BJ (cell line): ENCODE measurements around the gene STIM1. TPM values are rescaled to one million over a fixed set of nuclear protein-coding genes. Genes with fewer than 3 reads are reported as not detected.

Experiments used
- CTCF ChIA-PET: fragments of 350-600 bp; formaldehyde crosslinking; extraction: SDS; loops from one replicate; lab custom pipeline; 2021; ENCODE audit warnings: antibody characterized with exemption, inconsistent platforms; lab: Yijun Ruan, JAX
- POLR2A ChIA-PET: fragments of 300-600 bp; sonication (Branson Sonifier 250); formaldehyde crosslinking; extraction: SDS; loops from one replicate; lab custom pipeline; 2021; ENCODE audit warnings: antibody characterized with exemption; lab: Charles Lee
- DNase-seq: peaks from one replicate; pipeline ENCODE4 v3.0.0-alpha.2; 2011; ENCODE audit warnings: low read depth
- H3K27me3 ChIP-seq: 2 replicates; pipeline ENCODE4 v1.6.0; 2011; ENCODE audit warnings: low read length; ENCODE audit not compliant: control insufficient read depth, insufficient read depth
- H3K36me3 ChIP-seq: 2 replicates; pipeline ENCODE4 v1.5.1; 2011; ENCODE audit warnings: low read length; ENCODE audit not compliant: control insufficient read depth, insufficient read depth
- H3K4me3 ChIP-seq: 2 replicates; pipeline ENCODE4 v1.5.1; 2011; ENCODE audit warnings: low read depth, mild to moderate bottlenecking, control low read depth, low read length
- polyA plus RNA-seq: library from polyadenylated mRNA; depleted of rRNA; stranded (reverse); fragments of >200 nt; gene quantifications from 2 replicates; pipeline ENCODE4 v1.2.3, GENCODE V29; 2011
- TF ChIP-seq, protein P1 (sequence below): IDR thresholded peaks from 2 replicates; pipeline ENCODE4 v1.5.1; 2011; ENCODE audit warnings: low read depth, mild to moderate bottlenecking, control low read depth, inconsistent platforms, low read length, moderate library complexity; ENCODE audit not compliant: insufficient read depth

Gene STIM1
- polyA plus RNA-seq, 1 experiment = 54.6 TPM

GRCh38 chr11:3982431-3982830 lies 127.0 kb downstream of the STIM1 start:
- CTCF ChIA-PET = no interaction called here
- H3K36me3 ChIP-seq = no peaks in the 10 kb centered on the region
- no peaks in the 10 kb centered on the region for H3K27me3 ChIP-seq
- TF ChIP-seq, protein P1, sequence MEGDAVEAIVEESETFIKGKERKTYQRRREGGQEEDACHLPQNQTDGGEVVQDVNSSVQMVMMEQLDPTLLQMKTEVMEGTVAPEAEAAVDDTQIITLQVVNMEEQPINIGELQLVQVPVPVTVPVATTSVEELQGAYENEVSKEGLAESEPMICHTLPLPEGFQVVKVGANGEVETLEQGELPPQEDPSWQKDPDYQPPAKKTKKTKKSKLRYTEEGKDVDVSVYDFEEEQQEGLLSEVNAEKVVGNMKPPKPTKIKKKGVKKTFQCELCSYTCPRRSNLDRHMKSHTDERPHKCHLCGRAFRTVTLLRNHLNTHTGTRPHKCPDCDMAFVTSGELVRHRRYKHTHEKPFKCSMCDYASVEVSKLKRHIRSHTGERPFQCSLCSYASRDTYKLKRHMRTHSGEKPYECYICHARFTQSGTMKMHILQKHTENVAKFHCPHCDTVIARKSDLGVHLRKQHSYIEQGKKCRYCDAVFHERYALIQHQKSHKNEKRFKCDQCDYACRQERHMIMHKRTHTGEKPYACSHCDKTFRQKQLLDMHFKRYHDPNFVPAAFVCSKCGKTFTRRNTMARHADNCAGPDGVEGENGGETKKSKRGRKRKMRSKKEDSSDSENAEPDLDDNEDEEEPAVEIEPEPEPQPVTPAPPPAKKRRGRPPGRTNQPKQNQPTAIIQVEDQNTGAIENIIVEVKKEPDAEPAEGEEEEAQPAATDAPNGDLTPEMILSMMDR = no peak
- POLR2A ChIA-PET = no interaction called here
- no peak overlapping the region for H3K4me3 ChIP-seq
- DNase-seq = no peak

GRCh38 chr11:3983101-3983500 lies 127.6 kb downstream of the STIM1 start:
- Histone ChIP-seq H3K4me3 (no peak overlapping the region), H3K36me3 (no peaks in the 10 kb centered on the region), H3K27me3 (no peaks in the 10 kb centered on the region)
- DNase-seq = no peak
- ChIA-PET CTCF (no interaction called here), POLR2A (no interaction called here)
- TF ChIP-seq, protein P1 = no peak

- TF ChIP-seq, protein P1 = no peak; the same call in 1 of the 2 replicates
- DNase-seq = no peak
- ChIA-PET POLR2A (no interaction called here), CTCF (interaction anchor here (1.5 kb wide), 1 partner anchor 136 kb away, joined by 7 read pairs; no protein-coding TSS in a partner anchor)
- Histone ChIP-seq H3K36me3 (no peaks in the 10 kb centered on the region), H3K27me3 (no peaks in the 10 kb centered on the region), H3K4me3 (no peak overlapping the region)
Observed at GRCh38 chr11:3984896-3985295, 129.4 kb downstream of the STIM1 start.

GRCh38 chr11:3985631-3986030 lies 130.2 kb downstream of the STIM1 start:
- CTCF ChIA-PET = no interaction called here
- no peak for DNase-seq
- Histone ChIP-seq H3K4me3 (no peak overlapping the region), H3K36me3 (no peaks in the 10 kb centered on the region), H3K27me3 (no peaks in the 10 kb centered on the region)
- POLR2A ChIA-PET = no interaction called here
- TF ChIP-seq, protein P1 = no peak

GRCh38 chr11:3986301-3986700 lies 130.8 kb downstream of the STIM1 start:
- CTCF ChIA-PET = no interaction called here

More at GRCh38 chr11:3986301-3986700, 130.8 kb downstream of the STIM1 start:
- H3K27me3 ChIP-seq = no peaks in the 10 kb centered on the region
- no peak for DNase-seq
- H3K4me3 ChIP-seq = no peak overlapping the region
- TF ChIP-seq, protein P1 = no peak
- POLR2A ChIA-PET = no interaction called here
- H3K36me3 ChIP-seq = no peaks in the 10 kb centered on the region
